Endothelial cell of umbilical vein (primary cell): Measurements from ENCODE around the gene LONP2. TPM values are rescaled to one million over a fixed set of nuclear protein-coding genes. Genes with fewer than 3 reads are reported as not detected.

ENCODE experiments used
- BruUV-seq: library from RNA; stranded (reverse); fragments of 400-500 nt; replicated peaks from 2 replicates; lab custom pipeline; 2021; lab: Mats Ljungman, UMichigan
- CTCF ChIA-PET: fragments of 300-600, 350-600 bp; sonication (Branson Sonifier 250); formaldehyde crosslinking; loops from one replicate; lab custom pipeline; 2021; ENCODE audit warnings: antibody characterized with exemption, inconsistent platforms; lab: Charles Lee
- POLR2A ChIA-PET: fragments of 300-600, 350-600 bp; sonication (Branson Sonifier 250); formaldehyde crosslinking; loops from one replicate; lab custom pipeline; 2021; ENCODE audit warnings: antibody characterized with exemption, inconsistent platforms; lab: Charles Lee
- DNase-seq: peaks from one replicate; pipeline ENCODE4 v3.0.0-alpha.2; 2011; ENCODE audit warnings: low read depth, low spot score
- FAIRE-seq: peaks from 2 replicates; lab custom pipeline; 2011; peaks lifted over from hg19 to GRCh38; lab: Jason Lieb, UNC
- H2AFZ ChIP-seq: 2 replicates; pipeline ENCODE4 v1.6.0; 2012; ENCODE audit warnings: low read depth, low read length, control low read depth, inconsistent platforms
- H3K27ac ChIP-seq: 2 replicates; pipeline ENCODE4 v1.5.1; 2011; ENCODE audit warnings: low read depth, mild to moderate bottlenecking, control low read depth, low read length, moderate library complexity; ENCODE audit not compliant: insufficient read depth
- H3K27me3 ChIP-seq, 2 experiments: 2 replicates each; pipeline versions ENCODE4 v1.6.0 to v1.6.1; 2011; ENCODE audit warnings: low read length in 2 of 2, mixed read lengths in 1 of 2; ENCODE audit not compliant: control insufficient read depth in 2 of 2, insufficient read depth in 2 of 2
- H3K36me3 ChIP-seq, 2 experiments: 2 replicates in 1 of 2; 3 replicates in 1 of 2; pipeline ENCODE4 v1.5.1; 2011; ENCODE audit warnings: low read length in 2 of 2, mild to moderate bottlenecking in 1 of 2, moderate library complexity in 1 of 2; ENCODE audit not compliant: control insufficient read depth in 2 of 2, insufficient read depth in 2 of 2; ENCODE audit errors: extremely low read depth in 1 of 2
- H3K4me1 ChIP-seq: 3 replicates; pipeline ENCODE4 v1.5.1; 2011; ENCODE audit warnings: mild to moderate bottlenecking, low read length; ENCODE audit not compliant: control insufficient read depth, insufficient read depth; ENCODE audit errors: extremely low read depth
- H3K4me2 ChIP-seq: 2 replicates; pipeline ENCODE4 v1.6.1; 2011; ENCODE audit warnings: low read length, control low read depth, mixed read lengths; ENCODE audit not compliant: insufficient read depth
- H3K4me3 ChIP-seq, 3 experiments: fragments of 200-600 bp in 1 of 3; sonication (generic), shearing (Covaris generic) in 1 of 3; replicated peaks in 1 of 3; 2 replicates each; pipeline ENCODE4 v1.5.1; 2011 to 2016; ENCODE audit warnings: control low read depth in 3 of 3, low read length in 3 of 3, mild to moderate bottlenecking in 2 of 3, inconsistent platforms in 1 of 3, low read depth in 1 of 3, moderate library complexity in 1 of 3; ENCODE audit not compliant: insufficient read depth in 1 of 3
- H3K79me2 ChIP-seq: 2 replicates; pipeline ENCODE4 v1.6.0; 2012; ENCODE audit warnings: low read length, inconsistent platforms; ENCODE audit not compliant: control insufficient read depth, insufficient read depth
- H3K9ac ChIP-seq: replicated peaks from 2 replicates; pipeline ENCODE3; 2011; ENCODE audit warnings: low read length, control low read depth; ENCODE audit not compliant: insufficient read depth; ENCODE audit errors: extremely low read depth
- H3K9me1 ChIP-seq: replicated peaks from 3 replicates; pipeline ENCODE4 v1.6.0; 2011; ENCODE audit warnings: mild to moderate bottlenecking, low read length; ENCODE audit not compliant: control insufficient read depth, insufficient read depth; ENCODE audit errors: extremely low read depth
- H3K9me3 ChIP-seq: replicated peaks from 2 replicates; pipeline ENCODE4 v1.5.1; 2012; ENCODE audit warnings: low read length, inconsistent platforms; ENCODE audit not compliant: control insufficient read depth, insufficient read depth
- H4K20me1 ChIP-seq: replicated peaks from 2 replicates; pipeline ENCODE3; 2011; ENCODE audit warnings: mild to moderate bottlenecking, low read length; ENCODE audit not compliant: control insufficient read depth, insufficient read depth; ENCODE audit errors: extremely low read depth
- CTCF ChIP-seq, 2 donors: IDR thresholded peaks; 1 replicate in 1 of 2; 2 replicates in 1 of 2; pipeline ENCODE4 v1.5.1; 2011; ENCODE audit warnings: low read length in 2 of 2, mild to moderate bottlenecking in 2 of 2, moderate library complexity in 2 of 2, control low read depth in 1 of 2, inconsistent platforms in 1 of 2, low read depth in 1 of 2; ENCODE audit not compliant: insufficient read depth in 1 of 2; ENCODE audit errors: extremely low read depth in 1 of 2
- EZH2 ChIP-seq: IDR thresholded peaks from 2 replicates; pipeline ENCODE4 v1.6.1; 2012; ENCODE audit warnings: borderline replicate concordance, low read depth, mild to moderate bottlenecking, moderate library complexity, low read length, inconsistent platforms; ENCODE audit not compliant: severe bottlenecking
- FOS ChIP-seq: IDR thresholded peaks from 2 replicates; pipeline ENCODE4 v1.6.1; 2011; ENCODE audit warnings: mild to moderate bottlenecking, low read length, moderate library complexity, borderline replicate concordance; ENCODE audit not compliant: insufficient read depth
- GATA2 ChIP-seq: IDR thresholded peaks from 2 replicates; pipeline ENCODE4 v1.7.0; 2011; ENCODE audit warnings: low read depth, mild to moderate bottlenecking, moderate library complexity, mixed read lengths, low read length; ENCODE audit not compliant: insufficient read length, insufficient read depth
- JUN ChIP-seq: IDR thresholded peaks from 2 replicates; pipeline ENCODE4 v1.6.1; 2011; ENCODE audit warnings: borderline replicate concordance, low read depth; ENCODE audit not compliant: insufficient read length, insufficient read depth
- MYC ChIP-seq: IDR thresholded peaks from one replicate; pipeline ENCODE4 v1.6.1; 2011; ENCODE audit warnings: mild to moderate bottlenecking, low read depth, low read length
- POLR2A ChIP-seq: IDR thresholded peaks from 2 replicates; pipeline ENCODE4 v1.6.1; 2012; ENCODE audit warnings: low read depth, mild to moderate bottlenecking, control low read depth, low read length
- POLR2AphosphoS5 ChIP-seq: IDR thresholded peaks from 2 replicates; pipeline ENCODE4 v1.6.1; 2012; ENCODE audit warnings: low read depth, mild to moderate bottlenecking, control low read depth, low read length, moderate library complexity; ENCODE audit not compliant: insufficient read depth
- dilution Hi-C: fragments of 300-500 bp; cut with MboI; formaldehyde crosslinking; loops from one replicate; pipeline ENCODE4 v1.15.0; 2019; ENCODE audit warnings: low sequenced_read_pairs; ENCODE audit not compliant: extremely low pct_ligation_motif_present
- intact Hi-C: fragments of 100-400 bp; cut with micrococcal nuclease; formaldehyde crosslinking; loops from one replicate; pipeline ENCODE4 v1.10.0; 2022
- polyA plus RNA-seq, 4 experiments: library from polyadenylated mRNA; depleted of rRNA in 3 of 4; stranded (reverse) in 3 of 4; unstranded in 1 of 4; fragments of >200 nt; gene quantifications; 2 replicates each; pipeline versions ENCODE4 v1.2.1 to v1.2.3, GENCODE V29; 2011 to 2012; ENCODE audit warnings: missing spikeins in 1 of 4
- total RNA-seq: library from RNA; stranded (reverse); gene quantifications from 2 replicates; pipeline ENCODE4 v1.2.3, GENCODE V29; 2021
- TF ChIP-seq, protein P1 (sequence below): IDR thresholded peaks from 2 replicates; pipeline ENCODE4 v1.6.1; 2011; ENCODE audit not compliant: insufficient read depth, insufficient read length

Gene LONP2
- total and polyA plus RNA-seq, 2 donors (not counting 3 experiments of a cell fraction or from before 2014, with no cell fraction given), result 13.5 to 38.4 TPM

- Histone ChIP-seq H3K9ac (no peak overlapping the region), H3K9me1 (no peaks in the 10 kb centered on the region)
These were observed 49.1 kb upstream of the LONP2 start for GRCh38 chr16:48194828-48195556.

More at GRCh38 chr16:48194828-48195556, 49.1 kb upstream of the LONP2 start:
- intact Hi-C loops, result no loop called here
- H3K27ac ChIP-seq, result no peak overlapping the region
- FAIRE-seq, result no peak
- no peaks in the 10 kb centered on the region for H3K79me2 ChIP-seq
- no peak overlapping the region for H3K4me2 ChIP-seq
- no peaks in the 10 kb centered on the region for H3K4me1 ChIP-seq
- dilution Hi-C loops, result no loop called here
- CTCF ChIA-PET, result interaction anchor here (1.0 to 1.2 kb wide), 2 partner anchors 17 to 30 kb away, joined by 3 to 4 read pairs; no protein-coding TSS in a partner anchor
- no peaks in the 10 kb centered on the region for H3K36me3 ChIP-seq
- BruUV-seq, result no TSS peak
- no peak overlapping the region for H2AFZ ChIP-seq
- POLR2A ChIA-PET, result no interaction called here
- no peaks in the 10 kb centered on the region for H3K9me3 ChIP-seq
- H3K27me3 ChIP-seq, result no peaks in the 10 kb centered on the region
- peak; percentile 5 for DNase-seq
- H3K4me3 ChIP-seq, result no peak overlapping the region
- no peaks in the 10 kb centered on the region for H4K20me1 ChIP-seq
- TF ChIP-seq, protein P1, sequence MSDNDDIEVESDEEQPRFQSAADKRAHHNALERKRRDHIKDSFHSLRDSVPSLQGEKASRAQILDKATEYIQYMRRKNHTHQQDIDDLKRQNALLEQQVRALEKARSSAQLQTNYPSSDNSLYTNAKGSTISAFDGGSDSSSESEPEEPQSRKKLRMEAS, result no peak
- TF ChIP-seq POLR2AphosphoS5 (no peak), EZH2 (no peak), CTCF (IDR thresholded peaks at IDR 0.05; ENCODE audit: extremely low read depth in 1 of 2, insufficient read depth in 1 of 2, low read depth in 1 of 2, low read length in 2 of 2) (no peak), JUN (no peak), POLR2A (no peak), MYC (no peak), FOS (no peak), GATA2 (no peak)
